COLO668 (cell line): ENCODE measurements around the gene HDC.

Source experiments
- DNase-seq: peaks from one replicate; lab custom pipeline; 2025; ENCODE audit not compliant: unreplicated experiment; lab: John Stamatoyannopoulos, UW

The HDC gene

GRCh38 chr15:50256188-50257041 lies 9.1 kb downstream of the HDC start:
- peak; percentile 37 for DNase-seq

- DNase-seq: no peak
These were observed 13.0 kb downstream of the HDC start for GRCh38 chr15:50252556-50252955.

GRCh38 chr15:50251638-50252182 lies 13.8 kb downstream of the HDC start:
- DNase-seq: no peak

- DNase-seq: no peak
These were observed 14.6 kb downstream of the HDC start for GRCh38 chr15:50250760-50251394.

- no peak for DNase-seq
These were observed 15.8 kb downstream of the HDC start for GRCh38 chr15:50249704-50250103.

GRCh38 chr15:50248994-50249582 lies 16.4 kb downstream of the HDC start:
- no peak for DNase-seq

GRCh38 chr15:50247819-50248655 lies 17.5 kb downstream of the HDC start:
- no peak for DNase-seq

GRCh38 chr15:50246631-50247030 lies 18.9 kb downstream of the HDC start:
- DNase-seq: no peak

- no peak for DNase-seq
These were observed 20.4 kb downstream of the HDC start for GRCh38 chr15:50244959-50245624.

- no peak for DNase-seq
These were observed 21.4 kb downstream of the HDC start for GRCh38 chr15:50244153-50244552.

GRCh38 chr15:50241684-50242450 lies 23.7 kb downstream of the HDC start:
- no peak for DNase-seq

- DNase-seq: no peak
These were observed 27.3 kb downstream of the HDC start for GRCh38 chr15:50238255-50238654.

GRCh38 chr15:50236433-50236832 lies 29.1 kb downstream of the HDC start:
- DNase-seq: no peak

- no peak for DNase-seq
These were observed 29.7 kb downstream of the HDC start for GRCh38 chr15:50235794-50236193.

GRCh38 chr15:50234764-50235163 lies 30.8 kb downstream of the HDC start:
- DNase-seq: no peak

- no peak for DNase-seq
These were observed 32.3 kb downstream of the HDC start for GRCh38 chr15:50233192-50233736.

GRCh38 chr15:50232791-50233190 lies 32.7 kb downstream of the HDC start:
- DNase-seq: no peak

GRCh38 chr15:50231761-50232160 lies 33.8 kb downstream of the HDC start:
- no peak for DNase-seq

GRCh38 chr15:50229336-50229735 lies 36.2 kb downstream of the HDC start:
- no peak for DNase-seq
